ENCODE data around the gene PAX2.

The PAX2 gene

DNA sequence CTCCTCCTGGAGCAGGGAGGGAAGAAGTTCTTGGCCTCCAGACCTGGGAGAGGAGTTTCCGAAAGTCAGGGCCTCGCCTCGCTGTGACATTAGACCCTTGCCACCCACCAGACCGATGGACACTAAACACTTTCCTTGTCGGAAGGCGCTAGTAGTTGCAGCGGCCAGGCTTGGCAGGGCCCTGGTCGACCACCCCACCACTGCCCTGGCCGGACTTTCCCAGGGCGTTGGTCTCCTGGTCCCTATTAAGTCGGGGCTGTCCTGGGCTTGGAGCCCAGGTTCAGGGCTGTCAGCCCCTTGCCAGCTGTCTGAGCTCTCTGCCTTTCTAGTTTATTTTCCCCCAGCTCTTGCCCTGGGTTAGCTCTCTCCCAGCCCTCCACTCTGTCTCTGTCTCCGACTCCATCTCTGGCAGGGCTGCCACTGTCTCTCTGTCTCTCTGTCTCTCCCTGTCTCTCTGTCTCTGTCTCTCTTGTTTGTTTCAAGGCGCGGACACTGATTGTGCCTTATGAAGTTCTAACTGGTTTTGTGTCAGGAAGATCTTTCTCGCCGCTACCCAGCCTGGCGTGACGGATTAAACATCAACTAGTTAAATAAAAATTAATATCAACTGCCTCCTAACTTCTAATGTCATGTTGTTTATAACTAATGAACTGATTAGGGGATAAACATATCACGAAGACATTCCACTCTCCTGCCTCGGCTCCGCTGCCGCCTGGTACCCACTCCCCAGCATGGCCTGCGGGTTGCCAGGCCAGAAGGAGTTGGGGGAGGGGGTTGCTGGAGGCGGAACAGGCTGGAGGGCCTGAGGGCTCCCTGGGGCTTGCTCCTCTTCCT lies 13.8 kb upstream of the PAX2 start:
- no peak overlapping the region for H3K27ac ChIP-seq

DNA sequence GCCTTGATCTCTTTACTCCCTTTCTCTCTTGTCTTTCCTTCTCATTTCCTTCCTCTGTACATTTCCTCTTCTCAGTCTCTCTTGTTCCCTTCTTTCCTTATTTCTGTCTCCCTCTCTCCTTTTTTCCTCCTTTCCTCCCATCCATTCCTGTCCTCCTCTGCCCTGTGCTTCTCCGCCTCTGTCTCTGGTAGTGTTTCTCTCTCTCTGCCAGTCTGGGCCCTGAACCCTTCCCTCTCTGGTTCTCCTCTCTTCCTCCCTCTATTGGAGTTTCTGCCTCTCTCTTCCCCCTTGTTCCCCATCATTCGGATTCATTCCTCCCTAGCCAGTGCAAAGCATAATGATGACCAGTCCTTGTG lies 13.2 kb upstream of the PAX2 start:
- H3K27ac ChIP-seq: no peak overlapping the region
- no peak for TF ChIP-seq ZFX (IDR thresholded peaks at IDR 0.05)
- TF ChIP-seq, protein P1, sequence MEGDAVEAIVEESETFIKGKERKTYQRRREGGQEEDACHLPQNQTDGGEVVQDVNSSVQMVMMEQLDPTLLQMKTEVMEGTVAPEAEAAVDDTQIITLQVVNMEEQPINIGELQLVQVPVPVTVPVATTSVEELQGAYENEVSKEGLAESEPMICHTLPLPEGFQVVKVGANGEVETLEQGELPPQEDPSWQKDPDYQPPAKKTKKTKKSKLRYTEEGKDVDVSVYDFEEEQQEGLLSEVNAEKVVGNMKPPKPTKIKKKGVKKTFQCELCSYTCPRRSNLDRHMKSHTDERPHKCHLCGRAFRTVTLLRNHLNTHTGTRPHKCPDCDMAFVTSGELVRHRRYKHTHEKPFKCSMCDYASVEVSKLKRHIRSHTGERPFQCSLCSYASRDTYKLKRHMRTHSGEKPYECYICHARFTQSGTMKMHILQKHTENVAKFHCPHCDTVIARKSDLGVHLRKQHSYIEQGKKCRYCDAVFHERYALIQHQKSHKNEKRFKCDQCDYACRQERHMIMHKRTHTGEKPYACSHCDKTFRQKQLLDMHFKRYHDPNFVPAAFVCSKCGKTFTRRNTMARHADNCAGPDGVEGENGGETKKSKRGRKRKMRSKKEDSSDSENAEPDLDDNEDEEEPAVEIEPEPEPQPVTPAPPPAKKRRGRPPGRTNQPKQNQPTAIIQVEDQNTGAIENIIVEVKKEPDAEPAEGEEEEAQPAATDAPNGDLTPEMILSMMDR (conservative IDR thresholded peaks at IDR 0.05): no peak

More for the DNA sequence above, 13.8 kb upstream of the PAX2 start:
- TF ChIP-seq ZFX (IDR thresholded peaks at IDR 0.05): no peak
- TF ChIP-seq, protein P1 (conservative IDR thresholded peaks at IDR 0.05): no peak

DNA sequence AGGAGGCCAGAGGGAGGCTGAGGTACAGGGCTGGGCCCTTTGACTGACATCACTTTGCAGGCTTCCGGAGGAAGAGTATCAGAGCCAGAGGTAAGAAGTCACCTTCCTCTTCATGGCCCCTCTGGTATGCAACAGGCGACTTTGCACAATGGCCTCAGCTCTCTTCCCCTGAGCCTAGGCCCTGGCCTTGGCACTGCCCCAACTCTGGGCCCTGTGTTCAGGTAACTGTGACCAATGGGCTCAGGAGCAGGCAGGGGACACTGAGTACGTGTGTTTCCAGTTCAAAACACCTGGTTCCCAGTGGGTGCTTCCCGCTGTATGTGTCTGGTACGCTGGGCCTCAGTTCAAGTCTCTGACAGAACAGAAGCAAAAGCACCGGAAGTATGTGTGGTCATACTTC lies 12.1 kb upstream of the PAX2 start:
- TF ChIP-seq, protein P1 (conservative IDR thresholded peaks at IDR 0.05): no peak
- TF ChIP-seq ZFX (IDR thresholded peaks at IDR 0.05): no peak
- no peak overlapping the region for H3K27ac ChIP-seq

DNA sequence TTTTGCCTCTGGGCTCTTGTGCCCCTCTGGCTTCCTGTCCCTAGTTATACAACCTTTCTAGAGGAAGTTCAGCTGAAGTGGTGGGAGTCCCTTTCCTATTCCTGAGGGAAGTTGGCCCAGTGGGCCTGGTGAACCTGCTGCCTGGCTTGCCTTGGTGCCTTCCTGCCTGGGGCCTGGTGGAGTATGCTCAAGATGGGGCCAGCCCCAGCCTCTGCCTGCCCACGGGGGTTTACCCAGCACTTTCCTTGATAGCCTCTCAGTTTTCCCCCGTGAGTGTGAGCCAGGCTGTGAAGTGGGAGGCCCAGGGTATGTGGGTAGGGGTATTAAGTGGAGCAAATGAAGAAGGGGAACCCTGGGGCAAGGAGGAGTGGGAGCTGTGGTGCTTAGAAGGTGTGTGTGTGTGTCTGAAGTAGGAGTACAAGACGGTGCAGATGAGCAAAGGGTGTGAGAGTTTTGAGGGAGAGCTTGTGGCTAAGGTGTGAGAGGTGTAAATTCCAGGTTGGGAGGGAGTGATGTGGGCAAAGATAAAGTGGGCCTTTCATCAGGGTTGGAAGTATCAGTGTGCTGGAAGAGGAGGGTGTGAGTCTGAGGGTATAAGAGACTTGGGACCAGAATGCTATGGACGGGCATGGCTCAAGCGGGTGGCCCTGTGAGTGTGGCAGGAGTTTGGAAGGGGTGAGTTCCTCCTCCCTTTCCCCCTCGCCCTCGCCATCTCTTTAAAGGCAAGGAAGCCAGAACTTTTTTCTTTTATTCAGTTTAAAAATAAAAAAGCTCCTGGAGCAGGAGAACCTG lies 10.9 kb upstream of the PAX2 start:
- no peak for TF ChIP-seq ZFX (IDR thresholded peaks at IDR 0.05)
- TF ChIP-seq, protein P1 (conservative IDR thresholded peaks at IDR 0.05): no peak
- H3K27ac ChIP-seq: no peak overlapping the region

DNA sequence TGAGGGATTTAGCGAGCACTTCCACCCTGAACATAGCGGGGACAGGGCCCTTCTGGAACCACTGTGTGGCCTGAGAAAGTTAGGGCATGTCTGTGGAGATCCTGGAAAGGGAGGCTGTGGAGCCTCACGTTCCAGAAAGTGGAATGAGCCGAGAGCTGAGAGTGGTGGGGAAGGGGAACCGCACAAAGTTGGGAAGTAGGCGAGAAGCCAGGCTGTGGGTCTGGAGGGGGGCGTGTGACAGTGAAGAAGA lies 10.4 kb upstream of the PAX2 start:
- TF ChIP-seq, protein P1 (conservative IDR thresholded peaks at IDR 0.05): no peak
- no peak for TF ChIP-seq ZFX (IDR thresholded peaks at IDR 0.05)
- H3K27ac ChIP-seq: no peak overlapping the region

DNA sequence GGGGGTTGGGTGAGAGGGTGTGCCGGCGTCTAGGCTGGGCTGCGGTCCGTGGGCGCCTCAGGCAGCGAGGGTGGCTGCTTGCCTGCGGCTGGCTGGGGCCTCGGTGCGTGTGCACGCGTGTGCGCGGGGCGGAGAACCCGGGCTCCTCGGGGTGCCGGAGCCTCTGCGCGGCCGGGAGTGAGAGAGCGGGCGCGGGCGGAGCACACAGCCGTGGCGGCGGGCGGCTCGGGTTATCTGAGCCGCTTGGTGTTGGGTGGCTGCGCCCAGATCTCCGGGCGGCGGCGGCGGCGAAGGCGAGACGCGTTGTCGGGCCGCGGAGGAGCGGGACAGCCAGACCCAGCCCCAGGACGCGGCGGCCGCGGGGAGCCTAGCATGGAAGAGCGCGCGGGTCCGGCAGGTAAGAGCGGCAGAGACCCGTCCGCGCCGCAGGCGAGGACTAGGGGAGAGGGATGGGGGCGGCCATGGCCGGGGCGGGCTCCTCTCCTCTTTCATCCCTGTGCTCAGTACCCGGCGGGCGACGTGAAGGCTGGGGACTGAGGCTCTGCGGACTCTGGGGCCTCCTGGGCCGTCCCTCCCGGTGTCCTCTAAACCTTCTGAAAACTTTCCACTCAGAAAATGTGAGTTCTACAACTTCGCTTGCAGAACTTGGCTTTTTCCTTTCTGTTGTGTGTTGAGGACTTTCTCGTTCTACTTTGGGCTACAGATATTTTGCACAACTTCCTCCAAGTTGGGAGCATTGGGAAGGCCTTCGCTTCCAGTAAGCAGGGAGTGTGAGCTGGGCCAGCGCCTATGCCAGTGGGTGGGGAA lies 9.8 kb upstream of the PAX2 start:
- no peak for TF ChIP-seq ZFX (IDR thresholded peaks at IDR 0.05)
- TF ChIP-seq, protein P1 (conservative IDR thresholded peaks at IDR 0.05): no peak
- H3K27ac ChIP-seq: no peak overlapping the region
